ENCODE results near the gene SLC6A5.

- TF ChIP-seq CTCF (conservative IDR thresholded peaks at IDR 0.05; ENCODE audit: low read depth, low read length) (no peak), EZH2 (IDR thresholded peaks at IDR 0.05; ENCODE audit: borderline replicate concordance, low read depth, low read length, poor library complexity, severe bottlenecking) (no peak)
Observed at GRCh38 chr11:20634781-20635180, 35.4 kb downstream of the SLC6A5 start.

All from A673 (cell line).